Measurements from ENCODE around the gene RNF115. TPM values are rescaled to one million over a fixed set of nuclear protein-coding genes. Genes with fewer than 3 reads are reported as not detected.

RNF115 gene
- total and polyA plus RNA-seq, 2 of the 13 experiments (the other 11 are each of a cell fraction or from before 2014, with no cell fraction given) = 6.0 to 10.1 TPM

DNA sequence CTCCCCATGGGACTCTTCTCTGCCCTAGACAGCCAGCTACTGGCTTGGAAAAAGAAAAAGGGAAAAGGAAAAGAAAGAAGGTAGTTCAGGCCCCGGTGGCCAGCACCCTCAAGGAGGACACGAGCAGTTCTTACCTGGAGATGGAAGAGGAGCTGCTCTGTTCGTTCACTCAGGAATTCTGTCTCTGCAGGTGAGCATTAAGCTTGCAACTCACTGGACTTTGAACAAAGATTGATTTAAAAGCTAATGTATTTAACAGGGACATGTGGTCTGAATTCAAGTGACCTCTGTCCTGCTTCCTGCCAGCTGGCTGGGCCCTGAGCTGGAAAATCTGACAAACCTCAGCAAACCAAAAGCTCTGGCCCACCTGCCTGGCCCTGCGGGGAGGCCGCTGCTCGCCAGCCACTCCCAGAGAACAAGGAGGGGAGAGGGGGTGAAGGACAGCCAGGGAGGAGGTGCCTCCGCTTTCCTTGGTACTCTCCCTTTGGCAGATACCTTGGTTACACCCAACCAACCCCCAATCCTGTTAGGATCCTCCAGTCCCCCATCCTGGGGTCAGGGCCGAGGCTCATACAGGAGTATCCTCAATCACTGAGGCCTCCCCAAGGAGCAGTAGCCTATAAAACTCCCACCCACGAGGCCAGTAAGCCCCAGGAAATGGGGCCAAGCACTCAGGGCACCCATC is 116.6 kb downstream of the RNF115 start, which contains the start of gene PDZK1 (continued):
- no peak for TF ChIP-seq ZNF207 (IDR thresholded peaks at IDR 0.05; ENCODE audit: borderline replicate concordance)
- TF ChIP-seq ZNF367 (CRISPR knock-in tag; IDR thresholded peaks at IDR 0.05; ENCODE audit: borderline replicate concordance) = 0 out of 2 replicates have a peak, but pooled peaks have one; percentile 57
- TF ChIP-seq GLI4 (CRISPR knock-in tag; IDR thresholded peaks at IDR 0.05; ENCODE audit: borderline replicate concordance) = no peak
- TF ChIP-seq ZNF761 (CRISPR knock-in tag; conservative IDR thresholded peaks at IDR 0.05) = no peak
- TF ChIP-seq ZNF484 (CRISPR knock-in tag; IDR thresholded peaks at IDR 0.05; ENCODE audit: borderline replicate concordance, low read depth) = no peak
- no peak for TF ChIP-seq HHEX (CRISPR knock-in tag; IDR thresholded peaks at IDR 0.05)
- TF ChIP-seq ZNF607 (CRISPR knock-in tag; IDR thresholded peaks at IDR 0.05; ENCODE audit: borderline replicate concordance) = peak; percentile 78; the same call in 1 of the 2 replicates
- TF ChIP-seq, protein P1, sequence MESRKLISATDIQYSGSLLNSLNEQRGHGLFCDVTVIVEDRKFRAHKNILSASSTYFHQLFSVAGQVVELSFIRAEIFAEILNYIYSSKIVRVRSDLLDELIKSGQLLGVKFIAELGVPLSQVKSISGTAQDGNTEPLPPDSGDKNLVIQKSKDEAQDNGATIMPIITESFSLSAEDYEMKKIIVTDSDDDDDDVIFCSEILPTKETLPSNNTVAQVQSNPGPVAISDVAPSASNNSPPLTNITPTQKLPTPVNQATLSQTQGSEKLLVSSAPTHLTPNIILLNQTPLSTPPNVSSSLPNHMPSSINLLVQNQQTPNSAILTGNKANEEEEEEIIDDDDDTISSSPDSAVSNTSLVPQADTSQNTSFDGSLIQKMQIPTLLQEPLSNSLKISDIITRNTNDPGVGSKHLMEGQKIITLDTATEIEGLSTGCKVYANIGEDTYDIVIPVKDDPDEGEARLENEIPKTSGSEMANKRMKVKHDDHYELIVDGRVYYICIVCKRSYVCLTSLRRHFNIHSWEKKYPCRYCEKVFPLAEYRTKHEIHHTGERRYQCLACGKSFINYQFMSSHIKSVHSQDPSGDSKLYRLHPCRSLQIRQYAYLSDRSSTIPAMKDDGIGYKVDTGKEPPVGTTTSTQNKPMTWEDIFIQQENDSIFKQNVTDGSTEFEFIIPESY (CRISPR knock-in tag; IDR thresholded peaks at IDR 0.05) = 0 out of 2 replicates have a peak, but pooled peaks have one; percentile 21
- TF ChIP-seq ZNF619 (CRISPR knock-in tag; IDR thresholded peaks at IDR 0.05) = no peak
- TF ChIP-seq ZNF274 (CRISPR knock-in tag; IDR thresholded peaks at IDR 0.05) = no peak
- TF ChIP-seq, protein P2, sequence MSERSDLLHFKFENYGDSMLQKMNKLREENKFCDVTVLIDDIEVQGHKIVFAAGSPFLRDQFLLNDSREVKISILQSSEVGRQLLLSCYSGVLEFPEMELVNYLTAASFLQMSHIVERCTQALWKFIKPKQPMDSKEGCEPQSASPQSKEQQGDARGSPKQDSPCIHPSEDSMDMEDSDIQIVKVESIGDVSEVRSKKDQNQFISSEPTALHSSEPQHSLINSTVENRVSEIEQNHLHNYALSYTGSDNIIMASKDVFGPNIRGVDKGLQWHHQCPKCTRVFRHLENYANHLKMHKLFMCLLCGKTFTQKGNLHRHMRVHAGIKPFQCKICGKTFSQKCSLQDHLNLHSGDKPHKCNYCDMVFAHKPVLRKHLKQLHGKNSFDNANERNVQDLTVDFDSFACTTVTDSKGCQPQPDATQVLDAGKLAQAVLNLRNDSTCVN (CRISPR knock-in tag; IDR thresholded peaks at IDR 0.05; ENCODE audit: borderline replicate concordance) = no peak
- TF ChIP-seq, protein P3, sequence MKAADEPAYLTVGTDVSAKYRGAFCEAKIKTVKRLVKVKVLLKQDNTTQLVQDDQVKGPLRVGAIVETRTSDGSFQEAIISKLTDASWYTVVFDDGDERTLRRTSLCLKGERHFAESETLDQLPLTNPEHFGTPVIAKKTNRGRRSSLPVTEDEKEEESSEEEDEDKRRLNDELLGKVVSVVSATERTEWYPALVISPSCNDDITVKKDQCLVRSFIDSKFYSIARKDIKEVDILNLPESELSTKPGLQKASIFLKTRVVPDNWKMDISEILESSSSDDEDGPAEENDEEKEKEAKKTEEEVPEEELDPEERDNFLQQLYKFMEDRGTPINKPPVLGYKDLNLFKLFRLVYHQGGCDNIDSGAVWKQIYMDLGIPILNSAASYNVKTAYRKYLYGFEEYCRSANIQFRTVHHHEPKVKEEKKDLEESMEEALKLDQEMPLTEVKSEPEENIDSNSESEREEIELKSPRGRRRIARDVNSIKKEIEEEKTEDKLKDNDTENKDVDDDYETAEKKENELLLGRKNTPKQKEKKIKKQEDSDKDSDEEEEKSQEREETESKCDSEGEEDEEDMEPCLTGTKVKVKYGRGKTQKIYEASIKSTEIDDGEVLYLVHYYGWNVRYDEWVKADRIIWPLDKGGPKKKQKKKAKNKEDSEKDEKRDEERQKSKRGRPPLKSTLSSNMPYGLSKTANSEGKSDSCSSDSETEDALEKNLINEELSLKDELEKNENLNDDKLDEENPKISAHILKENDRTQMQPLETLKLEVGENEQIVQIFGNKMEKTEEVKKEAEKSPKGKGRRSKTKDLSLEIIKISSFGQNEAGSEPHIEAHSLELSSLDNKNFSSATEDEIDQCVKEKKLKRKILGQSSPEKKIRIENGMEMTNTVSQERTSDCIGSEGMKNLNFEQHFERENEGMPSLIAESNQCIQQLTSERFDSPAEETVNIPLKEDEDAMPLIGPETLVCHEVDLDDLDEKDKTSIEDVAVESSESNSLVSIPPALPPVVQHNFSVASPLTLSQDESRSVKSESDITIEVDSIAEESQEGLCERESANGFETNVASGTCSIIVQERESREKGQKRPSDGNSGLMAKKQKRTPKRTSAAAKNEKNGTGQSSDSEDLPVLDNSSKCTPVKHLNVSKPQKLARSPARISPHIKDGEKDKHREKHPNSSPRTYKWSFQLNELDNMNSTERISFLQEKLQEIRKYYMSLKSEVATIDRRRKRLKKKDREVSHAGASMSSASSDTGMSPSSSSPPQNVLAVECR (CRISPR knock-in tag; IDR thresholded peaks at IDR 0.05; ENCODE audit: borderline replicate concordance) = peak; percentile 73; the same call in 1 of the 2 replicates
- peak; percentile 96 for TF ChIP-seq RXRB (CRISPR knock-in tag; IDR thresholded peaks at IDR 0.05; ENCODE audit: borderline replicate concordance)
- peak; percentile 38; the same call in 1 of the 2 replicates for TF ChIP-seq ZBTB7B (CRISPR knock-in tag; IDR thresholded peaks at IDR 0.05)
- no peak for TF ChIP-seq ZNF234 (CRISPR knock-in tag; conservative IDR thresholded peaks at IDR 0.05)
- 0 out of 2 replicates have a peak, but pooled peaks have one; percentile 28 for TF ChIP-seq CBFB (CRISPR knock-in tag; IDR thresholded peaks at IDR 0.05)
- no peak for TF ChIP-seq MBD4 (IDR thresholded peaks at IDR 0.05; ENCODE audit: borderline replicate concordance, low read length)
- no peak for TF ChIP-seq ZNF850 (CRISPR knock-in tag; conservative IDR thresholded peaks at IDR 0.05)
- TF ChIP-seq ZNF652 (CRISPR knock-in tag; IDR thresholded peaks at IDR 0.05; ENCODE audit: borderline replicate concordance, low read depth) = no peak
- TF ChIP-seq ZFYVE20 (CRISPR knock-in tag; IDR thresholded peaks at IDR 0.05; ENCODE audit: borderline replicate concordance, low read depth) = no peak

Data from HepG2 (cell line).